Activated B cell treated with CpG ODN at 0.5 μM for 24 hours (primary cell): ENCODE results near the gene MED23. TPM values are rescaled to one million over a fixed set of nuclear protein-coding genes. Genes with fewer than 3 reads are reported as not detected.

ENCODE experiments used
- ATAC-seq: fragments of 200-7000 bp; cut with Tn5 transposase; one replicate; pipeline ENCODE4 v1.10.0; 2021; ENCODE audit warnings: low read depth, mild to moderate bottlenecking, moderate library complexity
- CTCF ChIA-PET: fragments of 350-600 bp; sonication (Branson Sonifier 250); formaldehyde crosslinking; loops from one replicate; lab custom pipeline; 2021; ENCODE audit warnings: antibody characterized with exemption; lab: Charles Lee
- POLR2A ChIA-PET: fragments of 350-600 bp; sonication (Branson Sonifier 250); formaldehyde crosslinking; loops from one replicate; lab custom pipeline; 2021; ENCODE audit warnings: antibody characterized with exemption; lab: Charles Lee
- DNase-seq: peaks from one replicate; pipeline ENCODE4 v3.0.0; 2022
- H3K27ac Mint-ChIP-seq: one replicate; pipeline ENCODE4 v1.8.0; 2020; ENCODE audit warnings: mixed read lengths
- H3K27me3 Mint-ChIP-seq: one replicate; pipeline ENCODE4 v1.8.0; 2021; ENCODE audit warnings: mixed read lengths
- H3K36me3 Mint-ChIP-seq: one replicate; pipeline ENCODE4 v1.8.0; 2021; ENCODE audit warnings: low read depth, mixed read lengths
- H3K4me1 Mint-ChIP-seq: one replicate; pipeline ENCODE4 v1.8.0; 2021; ENCODE audit warnings: mixed read lengths
- H3K4me3 Mint-ChIP-seq: one replicate; pipeline ENCODE4 v1.8.0; 2020; ENCODE audit warnings: mild to moderate bottlenecking, mixed read lengths
- H3K9me3 Mint-ChIP-seq: one replicate; pipeline ENCODE4 v1.8.0; 2020; ENCODE audit warnings: mixed read lengths
- CTCF ChIP-seq: fragments of 200-600 bp; IDR thresholded peaks from one replicate; pipeline ENCODE4 v1.8.0; 2022; ENCODE audit warnings: antibody characterized with exemption, mild to moderate bottlenecking
- intact Hi-C: fragments of 100-400 bp; cut with micrococcal nuclease; formaldehyde crosslinking; loops from one replicate; pipeline ENCODE4 v1.15.1; 2024
- total RNA-seq: library from RNA; stranded (reverse); gene quantifications from 2 replicates; pipeline ENCODE4 v1.2.3, GENCODE V29; 2022

Gene MED23
- total RNA-seq, 1 donor from 2014 or later, result 51.0 TPM

GRCh38 chr6:131524695-131525336 is 103.2 kb downstream of the MED23 start:
- intact Hi-C loops, result no loop called here
- CTCF ChIA-PET, result interaction anchor here (0.7 to 1.2 kb wide), 2 partner anchors 8 to 9 kb away, joined by 3 read pairs; no protein-coding TSS in a partner anchor
- ATAC-seq (no peak), DNase-seq (no peak)
- Mint-ChIP-seq H3K36me3 (no peaks in the 10 kb centered on the region), H3K4me1 (no peaks in the 10 kb centered on the region), H3K27me3 (no peaks in the 10 kb centered on the region), H3K27ac (no peak overlapping the region), H3K4me3 (no peak overlapping the region), H3K9me3 (peaks cover 2% of the 10 kb centered on the region)
- POLR2A ChIA-PET, result no interaction called here
- TF ChIP-seq CTCF, result no peak

GRCh38 chr6:131523988-131524673 is 103.9 kb downstream of the MED23 start:
- TF ChIP-seq CTCF, result no peak
- H3K36me3 Mint-ChIP-seq, result no peaks in the 10 kb centered on the region
- H3K27me3 Mint-ChIP-seq, result peaks cover 3% of the 10 kb centered on the region
- intact Hi-C loops, result no loop called here
- peaks cover 2% of the 10 kb centered on the region for H3K9me3 Mint-ChIP-seq
- ATAC-seq (no peak), DNase-seq (no peak)
- no peak overlapping the region for H3K27ac Mint-ChIP-seq
- H3K4me1 Mint-ChIP-seq, result no peaks in the 10 kb centered on the region
- ChIA-PET CTCF (interaction anchor here (0.7 to 1.2 kb wide), 2 partner anchors 9 to 10 kb away, joined by 3 read pairs; no protein-coding TSS in a partner anchor), POLR2A (no interaction called here)
- H3K4me3 Mint-ChIP-seq, result no peak overlapping the region

Other genes starting within 250 kb of the MED23 start
- not detected in 2 replicates for gene ARG1, start 55.0 kb downstream of the MED23 start, total RNA-seq
- gene ENPP3, start 9.1 kb upstream of the MED23 start, total RNA-seq, result 0.07 and 0.29 TPM in 2 replicates
- gene OR2A4, start 73.2 kb upstream of the MED23 start, total RNA-seq, result not detected in 2 replicates
- not detected in 2 replicates for gene CTAGE9, start 82.8 kb upstream of the MED23 start, total RNA-seq
- 0.27 and 1.3 TPM in 2 replicates for gene ENPP1, start 179.8 kb upstream of the MED23 start, total RNA-seq